Fibroblast of skin of left biceps (primary cell): ENCODE data around the gene MARCHF2.

Experiments used
- DNase-seq, 2 experiments: peaks; one replicate each; pipeline ENCODE4 v3.0.0-alpha.2; 2013; ENCODE audit warnings: low read depth in 2 of 2

Gene MARCHF2

GRCh38 chr19:8477889-8478288 lies 64.8 kb downstream of the MARCHF2 start:
- DNase-seq, result no peak

- no peak for DNase-seq
These were observed 65.5 kb downstream of the MARCHF2 start for GRCh38 chr19:8478598-8478997.

GRCh38 chr19:8481201-8481600 lies 68.1 kb downstream of the MARCHF2 start:
- no peak for DNase-seq

GRCh38 chr19:8481616-8482015 lies 68.5 kb downstream of the MARCHF2 start:
- DNase-seq, result no peak

GRCh38 chr19:8482696-8483095 lies 69.6 kb downstream of the MARCHF2 start:
- no peak for DNase-seq

GRCh38 chr19:8483165-8483564 lies 70.1 kb downstream of the MARCHF2 start:
- no peak for DNase-seq

GRCh38 chr19:8484331-8484894 lies 71.3 kb downstream of the MARCHF2 start:
- DNase-seq, result no peak

GRCh38 chr19:8485561-8486371 lies 72.7 kb downstream of the MARCHF2 start:
- no peak for DNase-seq

GRCh38 chr19:8486661-8487136 lies 73.6 kb downstream of the MARCHF2 start:
- DNase-seq, result no peak

GRCh38 chr19:8487137-8487851 lies 74.2 kb downstream of the MARCHF2 start:
- no peak for DNase-seq

GRCh38 chr19:8488365-8488764 lies 75.3 kb downstream of the MARCHF2 start:
- no peak for DNase-seq
